Sciatic nerve (tissue), 2 donors: Measurements from ENCODE around the gene WFDC2. TPM values are rescaled to one million over a fixed set of nuclear protein-coding genes. Genes with fewer than 3 reads are reported as not detected.

ENCODE experiments used
- ATAC-seq: fragments of 200-7000 bp; cut with Tn5 transposase; one replicate; pipeline ENCODE4 v1.9.1; 2020; ENCODE audit warnings: mild to moderate bottlenecking, moderate library complexity
- DNase-seq: peaks from one replicate; pipeline ENCODE4 v3.0.0-alpha.2; 2020; ENCODE audit warnings: low spot score
- intact Hi-C: fragments of 100-400 bp; cut with DNase I; formaldehyde crosslinking; loops from one replicate; pipeline ENCODE4 v1.14.2; 2022
- total RNA-seq: library from RNA; stranded (reverse); fragmentation: NEBNext Ultra II Directional; extraction: Animal tissue kit (Norgen Biotek cat#: 25700); gene quantifications from one replicate; pipeline ENCODE4 v1.2.1, GENCODE V29; 2021
- donor health status: DM: no; HTN: no; CAD: no.
- donor health status: DM: no; HTN: no; CAD: no.

WFDC2 gene
- total RNA-seq, 1 donor from 2014 or later, result 4.1 TPM

DNA sequence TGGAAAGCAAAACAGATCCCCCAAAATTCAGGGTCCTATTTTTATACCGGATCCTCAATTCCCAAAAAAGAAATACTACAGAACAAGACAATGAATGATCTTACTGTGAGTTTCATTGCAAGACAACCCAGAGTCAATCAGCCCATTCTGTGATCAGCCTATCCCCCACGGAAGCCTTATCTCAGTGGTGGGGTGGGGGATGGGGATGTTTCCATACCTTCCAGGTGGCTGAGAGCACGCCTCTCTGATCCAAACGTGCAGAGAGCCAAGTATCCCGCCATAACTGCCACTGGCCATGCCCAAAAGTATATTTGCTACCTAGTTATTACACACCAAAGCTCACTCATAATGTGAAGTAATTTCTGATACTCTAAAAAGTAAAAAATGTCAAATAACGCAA is 15.1 kb downstream of the WFDC2 start:
- no peak for DNase-seq
- no peak for ATAC-seq
- intact Hi-C loops, result no loop called here

DNA sequence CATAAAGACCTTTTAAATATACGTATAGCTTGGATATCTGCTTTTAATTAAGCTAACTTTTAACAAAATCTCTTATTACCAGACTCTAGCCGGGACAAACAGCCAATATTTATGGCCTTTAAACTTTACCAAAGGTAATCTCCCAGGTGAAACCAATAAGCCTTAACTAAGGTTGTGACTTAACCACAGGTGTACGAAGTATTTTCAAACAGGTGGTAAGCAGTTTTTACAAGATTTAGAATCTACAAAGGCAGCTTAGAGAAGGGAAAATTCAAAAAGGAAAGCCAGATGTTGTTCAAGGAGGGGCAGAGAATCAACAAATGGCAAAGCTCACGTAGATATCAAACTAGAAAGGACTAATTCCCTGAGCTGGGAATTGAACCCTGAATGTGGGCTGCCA is 15.8 kb downstream of the WFDC2 start:
- ATAC-seq (no peak), DNase-seq (no peak)
- intact Hi-C loops, result no loop called here

DNA sequence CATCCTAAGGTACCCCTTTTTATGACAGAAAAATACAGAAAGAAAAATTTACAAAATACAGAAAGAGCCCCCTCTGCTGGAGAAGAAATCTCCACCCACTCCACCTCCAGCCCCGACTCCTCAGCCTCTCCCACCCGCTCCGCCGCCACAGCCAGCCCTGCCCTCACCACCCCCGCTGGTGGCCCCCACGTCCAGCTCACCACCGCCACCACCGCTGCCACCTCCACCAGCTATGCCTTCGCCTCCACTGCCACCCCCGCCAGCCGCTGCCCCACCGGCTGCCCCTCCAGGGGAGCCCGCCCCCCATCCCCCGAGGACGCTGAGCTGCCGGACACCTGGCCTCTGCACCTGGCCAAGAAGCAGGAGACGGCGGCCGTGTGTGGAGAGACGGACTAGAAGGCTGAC is 17.7 kb downstream of the WFDC2 start:
- DNase-seq, result no peak
- intact Hi-C loops, result no loop called here
- ATAC-seq, result no peak

DNA sequence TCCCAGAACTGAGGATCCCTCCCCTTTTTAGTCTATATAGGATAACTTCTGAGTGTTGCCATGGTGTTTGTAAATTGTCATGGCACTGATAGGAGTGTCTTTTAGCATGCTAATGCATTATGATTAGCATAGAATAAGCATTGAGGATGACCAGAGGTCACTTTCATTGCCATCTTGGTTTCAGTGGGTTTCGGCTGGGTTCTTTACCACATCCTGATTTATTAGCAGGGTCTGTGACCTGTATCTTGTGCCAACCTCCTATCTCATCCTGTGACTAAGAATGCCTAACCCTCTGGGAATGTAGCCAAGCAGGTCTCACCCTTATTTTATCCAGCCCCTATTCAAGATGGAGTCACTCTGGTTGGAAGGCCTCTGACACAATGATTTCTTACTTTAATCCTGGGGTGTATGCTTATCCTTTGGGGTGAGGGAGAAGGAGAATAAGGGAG is 19.6 kb downstream of the WFDC2 start:
- DNase-seq (no peak), ATAC-seq (no peak)
- intact Hi-C loops, result no loop called here

DNA sequence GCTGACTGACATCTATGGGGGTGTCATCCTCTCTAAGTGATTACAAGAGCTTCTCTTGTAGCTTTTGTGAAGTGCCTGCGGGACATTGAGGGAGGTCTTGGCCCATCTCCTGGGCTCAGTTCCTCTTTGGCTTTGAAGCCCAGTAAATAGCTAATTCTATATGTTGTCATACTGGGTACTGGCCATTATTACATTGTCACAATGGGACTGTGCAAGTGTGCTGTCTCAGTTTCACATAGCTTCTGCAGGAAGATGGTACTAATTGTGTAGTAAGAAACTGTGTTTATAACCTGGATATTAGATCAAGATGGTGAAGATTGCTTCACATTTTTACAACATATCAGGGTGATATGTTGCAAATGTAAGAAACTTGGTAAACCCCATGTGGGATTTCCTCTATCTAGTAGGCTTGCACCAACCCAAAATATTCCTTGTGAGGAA is 26.0 kb downstream of the WFDC2 start:
- DNase-seq, result no peak
- intact Hi-C loops, result no loop called here
- ATAC-seq, result no peak

DNA sequence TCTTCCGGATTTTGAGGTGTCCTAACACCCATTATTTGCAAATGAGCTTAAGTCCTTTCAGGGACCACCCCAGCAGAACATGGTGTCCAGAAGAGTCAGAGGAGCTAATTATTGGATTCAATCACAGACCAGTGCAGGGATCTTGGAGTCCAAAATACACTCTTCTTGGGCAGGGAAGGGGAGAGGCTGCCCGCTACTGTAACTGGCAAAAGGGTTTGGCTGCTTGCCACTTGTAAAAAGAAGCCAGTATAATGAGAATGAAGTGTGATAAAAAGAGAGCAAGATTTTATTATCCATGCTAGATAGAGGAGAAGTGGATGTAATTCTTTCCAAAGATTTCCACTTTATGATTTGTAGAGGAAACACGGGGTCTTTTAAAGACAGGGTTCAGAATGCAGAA is 26.6 kb downstream of the WFDC2 start:
- DNase-seq (no peak), ATAC-seq (no peak)
- intact Hi-C loops, result no loop called here

DNA sequence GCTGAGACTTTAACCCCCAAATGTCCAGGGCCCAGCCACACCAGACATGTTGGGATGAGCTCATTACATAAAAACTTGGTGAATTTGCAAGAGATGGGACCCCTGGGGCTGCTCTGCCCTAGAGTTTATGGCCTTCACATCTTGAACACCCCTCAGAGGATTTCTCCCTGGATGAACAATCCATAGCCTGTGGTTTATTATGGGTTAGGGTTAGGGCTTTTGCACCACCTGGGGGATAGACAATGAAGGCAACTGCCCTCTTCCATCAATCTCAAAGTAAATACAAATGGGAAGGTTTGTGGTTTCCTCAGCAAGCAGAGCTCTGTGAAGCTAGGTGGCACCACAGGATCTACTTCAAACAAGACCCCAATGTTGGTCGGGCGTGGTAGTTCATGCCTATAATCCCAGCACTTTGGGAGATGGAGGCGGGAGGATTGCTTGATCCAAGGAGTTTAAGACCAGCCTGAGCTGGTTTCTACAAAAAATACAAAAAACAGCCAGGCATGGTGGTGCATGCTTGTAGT is 28.5 kb downstream of the WFDC2 start:
- no peak for DNase-seq
- intact Hi-C loops, result no loop called here
- ATAC-seq, result no peak

DNA sequence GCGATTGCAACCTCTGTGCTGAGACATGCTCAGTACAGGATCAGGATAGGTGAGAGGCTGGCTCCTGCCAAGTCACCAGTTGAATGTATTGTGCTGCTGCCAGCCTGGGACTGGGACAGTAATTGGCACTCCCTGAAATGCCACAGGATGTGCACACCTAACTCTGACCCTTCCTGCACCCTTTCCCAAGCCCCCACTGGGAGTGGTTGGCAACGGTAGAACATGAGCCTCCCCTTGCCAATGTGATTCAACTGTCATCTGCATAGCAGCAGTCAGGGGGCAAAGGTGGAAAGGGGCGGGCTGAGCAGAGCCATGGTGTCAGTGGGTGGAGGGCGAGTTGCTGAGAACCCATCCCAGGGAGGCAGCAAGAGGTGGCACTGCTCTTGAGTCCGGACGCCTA is 30.5 kb downstream of the WFDC2 start:
- intact Hi-C loops, result no loop called here
- DNase-seq (no peak), ATAC-seq (no peak)

DNA sequence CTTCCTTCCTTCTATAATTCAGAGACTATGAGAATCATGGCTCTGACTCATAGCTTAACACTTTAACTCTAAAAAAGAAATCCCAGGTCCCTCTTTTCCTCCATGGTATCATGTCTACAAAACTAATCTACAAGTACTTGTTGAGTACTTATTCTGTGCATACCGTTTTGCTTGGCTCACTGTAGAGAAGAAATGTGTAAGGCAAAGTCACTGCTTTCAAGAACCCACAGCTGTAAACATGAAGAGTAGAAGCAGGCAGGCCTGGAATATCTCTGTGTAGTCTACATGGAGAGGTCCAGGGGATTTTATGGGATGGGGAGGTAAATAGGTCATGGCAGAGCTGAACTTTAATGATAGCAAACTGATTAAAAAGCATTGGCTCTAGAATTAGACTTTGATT is 32.0 kb downstream of the WFDC2 start:
- ATAC-seq, result no peak
- intact Hi-C loops, result no loop called here
- no peak for DNase-seq

DNA sequence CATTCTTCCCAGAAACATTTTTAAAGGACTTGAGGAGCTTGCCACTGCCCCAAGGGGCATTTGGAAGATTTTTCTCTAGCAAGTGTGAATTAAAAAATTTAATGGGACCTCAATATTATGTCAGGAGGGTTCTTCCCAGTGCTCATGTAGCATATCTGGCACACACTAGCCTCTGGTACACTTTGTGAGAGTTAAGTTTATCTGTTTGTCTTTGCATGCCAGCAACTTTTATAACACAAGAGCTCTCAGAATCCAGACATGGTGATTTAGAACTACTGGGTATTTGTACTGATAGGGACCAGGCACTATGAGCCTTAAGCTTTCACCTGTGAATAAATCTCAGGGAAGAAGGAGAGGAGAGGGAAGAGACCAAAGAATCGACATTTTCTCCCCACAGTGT is 33.0 kb downstream of the WFDC2 start:
- no peak for DNase-seq
- intact Hi-C loops, result no loop called here
- ATAC-seq, result no peak

DNA sequence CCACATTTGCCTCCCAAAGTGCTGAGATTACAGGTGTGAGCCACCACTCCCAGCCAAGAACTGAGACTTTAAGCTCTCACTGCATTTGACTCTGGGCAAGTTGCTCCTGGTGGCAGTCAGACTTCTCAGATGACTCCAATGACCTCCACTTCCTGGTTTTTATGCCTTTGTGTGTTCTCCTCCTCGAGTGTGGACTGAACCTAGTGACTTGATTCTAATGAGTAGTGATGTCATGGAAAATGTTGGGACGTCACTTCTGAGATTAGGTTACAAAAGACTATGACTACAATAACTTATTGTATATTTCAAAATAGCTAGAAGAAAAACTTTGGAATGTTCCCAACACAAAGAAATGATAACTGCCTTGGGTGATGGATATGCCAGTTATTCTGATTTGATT is 33.9 kb downstream of the WFDC2 start:
- ATAC-seq (no peak), DNase-seq (no peak)
- intact Hi-C loops, result no loop called here

DNA sequence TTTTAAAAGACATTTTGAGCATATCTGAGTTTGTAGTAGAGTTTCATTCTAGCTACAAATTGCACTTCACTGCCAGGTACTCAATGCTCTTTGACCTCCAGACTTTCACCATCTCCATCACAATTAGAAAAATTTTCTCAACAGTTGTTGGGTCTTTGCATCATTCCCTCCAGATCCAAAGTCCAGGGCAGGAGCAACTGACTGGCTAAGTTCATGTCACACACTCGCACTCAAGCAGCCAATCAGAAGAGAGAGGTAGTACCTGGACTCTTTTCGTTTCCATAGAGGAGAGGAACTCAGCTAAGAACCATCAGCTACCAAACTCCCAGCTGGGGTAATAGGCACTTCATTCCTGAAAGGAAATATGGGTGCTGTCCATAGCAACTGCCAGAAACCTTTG is 36.8 kb downstream of the WFDC2 start:
- no peak for DNase-seq
- intact Hi-C loops, result no loop called here
- ATAC-seq, result no peak

DNA sequence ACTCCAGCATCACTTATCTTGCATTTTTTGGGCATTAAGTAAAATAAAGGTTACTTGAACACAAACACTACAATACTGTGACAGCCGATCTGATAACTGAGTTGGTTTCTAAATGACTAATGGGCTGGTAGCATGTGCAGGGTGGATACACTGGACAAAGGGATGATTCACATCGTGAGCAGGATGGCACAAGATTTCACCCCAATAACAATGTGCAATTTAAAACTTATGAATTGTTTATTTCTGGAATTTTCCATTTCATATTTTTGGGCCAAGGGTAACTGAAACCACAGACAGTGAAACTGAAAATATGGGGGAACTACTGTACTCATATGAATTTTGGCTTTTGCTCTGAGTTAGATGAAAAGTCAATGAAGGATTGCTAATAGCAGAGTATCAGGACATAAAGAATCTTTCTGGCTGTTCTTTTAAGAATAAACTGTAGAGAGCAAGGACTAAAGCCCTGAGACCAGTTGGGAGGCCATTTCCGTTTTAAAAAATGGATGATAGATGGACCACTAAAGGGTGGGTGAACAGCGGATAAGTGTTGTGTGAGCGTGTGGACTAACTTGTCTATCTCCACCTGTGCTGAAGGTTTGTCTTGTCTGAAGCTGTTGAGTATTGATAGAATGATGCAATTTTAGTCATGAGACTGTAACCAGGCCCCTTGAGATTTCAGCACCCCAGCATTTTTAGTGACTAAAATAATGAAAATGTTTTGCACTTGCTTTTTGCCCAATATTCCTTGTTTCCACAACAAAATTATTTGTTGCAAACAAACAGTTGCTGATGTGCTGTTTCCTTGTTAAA is 37.7 kb downstream of the WFDC2 start:
- DNase-seq (no peak), ATAC-seq (no peak)
- intact Hi-C loops, result no loop called here

DNA sequence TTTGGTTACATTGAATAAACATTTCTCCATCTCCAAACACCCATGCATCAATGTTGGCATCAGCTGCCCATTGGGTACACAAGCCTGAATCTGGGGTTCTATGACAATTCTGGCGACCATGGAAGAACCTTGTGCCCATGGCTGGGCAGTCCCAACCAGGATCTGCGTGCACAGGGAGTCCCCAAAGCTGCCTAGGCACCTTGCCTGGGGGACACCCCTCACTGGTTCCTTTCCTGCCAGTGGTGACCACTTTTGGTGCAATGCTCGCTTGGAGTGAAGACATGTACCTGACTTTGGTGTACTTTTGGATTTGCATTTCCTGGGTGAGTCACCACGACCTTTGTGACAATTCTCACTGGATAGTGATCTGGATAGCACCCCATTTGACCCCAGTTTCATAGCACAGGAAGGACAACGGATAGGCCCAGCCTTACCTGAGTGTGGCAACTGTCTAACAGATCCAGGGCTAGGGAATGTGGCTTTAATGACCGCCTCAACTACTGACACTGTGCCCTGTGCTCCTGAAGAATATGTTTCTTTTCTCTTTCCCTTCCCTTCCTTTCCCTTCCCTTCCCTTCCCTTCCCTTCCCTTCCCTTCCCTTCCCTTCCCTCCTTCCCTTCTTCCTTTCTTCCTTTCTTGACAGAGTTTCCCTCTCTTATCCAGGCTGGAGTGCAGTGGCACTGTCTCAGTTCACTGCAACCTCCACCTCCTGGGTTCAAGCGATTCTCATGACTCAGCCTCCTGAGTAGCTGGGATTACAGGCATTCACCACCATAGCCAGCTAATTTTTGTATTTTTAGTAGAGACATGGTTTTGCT is 38.7 kb downstream of the WFDC2 start:
- intact Hi-C loops, result no loop called here
- no peak for ATAC-seq
- DNase-seq, result no peak

DNA sequence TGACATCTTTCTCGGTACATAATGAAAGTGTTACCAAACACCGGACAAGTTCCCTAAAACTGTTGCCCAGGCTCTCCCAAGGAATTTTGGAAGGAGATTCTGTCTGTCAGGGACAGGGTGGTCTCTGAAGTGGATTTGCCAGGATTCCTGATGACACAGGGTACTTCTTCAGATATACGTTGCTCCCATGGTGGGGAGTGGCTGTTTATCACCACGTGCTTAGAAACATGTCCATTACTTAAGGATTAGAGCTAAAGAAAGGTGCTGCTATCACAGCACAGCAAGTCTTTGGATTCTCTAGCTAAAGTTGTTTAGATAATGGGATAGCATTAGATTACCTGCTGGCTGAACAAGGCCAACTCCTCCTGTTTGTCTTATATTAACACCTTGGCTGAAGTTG is 39.5 kb downstream of the WFDC2 start:
- no peak for DNase-seq
- ATAC-seq, result no peak
- intact Hi-C loops, result no loop called here

DNA sequence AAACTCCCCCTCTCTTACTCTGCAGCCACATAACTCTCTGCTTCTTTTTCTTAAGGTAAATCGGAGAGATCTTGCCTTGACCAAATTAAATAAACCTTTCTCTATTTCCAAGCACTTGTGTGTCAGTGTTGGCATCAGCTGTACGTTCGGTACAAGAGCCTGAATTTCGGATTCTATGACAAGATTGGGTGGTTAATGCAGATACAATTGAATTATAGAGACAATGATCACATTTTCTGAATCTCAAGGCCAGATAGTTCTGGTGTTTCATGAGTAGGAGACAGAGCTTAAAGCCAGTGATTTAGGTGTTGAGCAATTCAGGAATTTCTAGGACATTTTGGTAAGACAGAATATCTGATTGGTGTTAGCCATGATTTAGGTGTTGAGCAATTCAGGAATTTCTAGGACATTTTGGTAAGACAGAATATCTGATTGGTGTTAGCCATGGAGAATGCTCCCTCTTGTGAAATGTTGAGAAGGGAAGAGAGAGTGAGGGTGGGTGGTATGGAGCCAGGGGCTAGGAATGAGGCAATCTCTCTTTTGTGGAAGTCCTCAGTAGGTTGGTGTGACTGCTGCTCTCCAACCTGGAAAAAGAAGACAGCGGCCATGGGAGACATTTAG is 40.8 kb downstream of the WFDC2 start:
- DNase-seq (no peak), ATAC-seq (no peak)
- intact Hi-C loops, result no loop called here

DNA sequence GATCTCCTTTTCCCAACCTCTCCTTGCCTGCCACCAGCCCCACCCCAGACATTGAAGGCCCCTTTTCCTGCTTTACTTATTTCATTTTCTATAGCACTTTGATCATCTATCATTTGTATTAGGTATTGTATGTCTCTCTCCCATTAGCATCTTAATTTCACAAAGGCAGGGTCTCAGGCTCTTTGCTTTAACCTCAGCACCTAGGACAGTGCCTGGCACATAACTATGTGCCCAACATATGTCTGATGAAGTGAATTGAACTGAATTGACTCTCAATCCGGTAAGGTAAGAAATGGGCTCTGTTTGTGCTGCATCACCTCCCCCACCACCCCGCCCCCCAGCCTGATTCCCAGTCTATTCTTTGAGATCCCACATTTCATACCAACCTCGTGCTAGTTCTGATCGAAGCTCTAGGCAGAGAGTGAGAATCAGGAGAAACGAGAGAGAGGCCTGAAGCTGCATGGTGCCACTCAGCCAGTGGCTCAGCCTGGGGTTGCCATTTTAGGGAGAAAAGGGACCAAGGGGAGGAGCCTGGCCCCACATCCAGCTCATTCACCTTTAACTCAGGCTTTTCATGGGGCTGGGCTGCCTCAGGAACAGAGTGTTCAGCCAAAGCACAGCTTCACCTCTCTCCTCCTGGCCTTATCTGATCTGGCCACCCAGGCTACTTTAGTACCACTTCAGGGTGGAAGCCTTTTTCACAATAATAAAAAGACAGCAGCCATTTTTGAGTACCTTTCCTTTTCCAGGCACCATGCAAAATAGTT is 45.8 kb downstream of the WFDC2 start, which contains the start of gene SPINT3:
SPINT3 (minus strand) TSS at position 476 of the 767 bp plus-strand sequence; CDS start at position 462, 14 bp downstream.
- DNase-seq (no peak), ATAC-seq (no peak)
- intact Hi-C loops, result no loop called here

DNA sequence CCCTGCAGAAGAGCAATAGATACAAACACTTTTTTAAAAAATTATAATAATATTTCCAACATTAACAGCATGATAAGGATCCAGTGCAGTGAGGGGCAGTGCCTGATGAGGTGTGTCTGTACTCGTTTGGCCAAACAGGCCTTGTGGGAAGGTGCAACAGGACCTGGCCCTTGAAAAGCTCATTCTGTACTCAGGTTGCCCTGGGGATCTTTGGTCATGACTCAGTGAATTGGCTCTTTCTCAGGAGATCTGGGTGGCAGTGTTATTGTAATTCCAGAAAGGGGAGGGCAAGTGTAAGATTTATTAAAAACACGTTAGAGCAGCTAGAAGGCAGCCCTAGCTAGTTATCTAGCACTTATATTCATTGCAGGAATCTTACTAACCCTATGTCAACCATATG is 48.7 kb downstream of the WFDC2 start:
- no peak for ATAC-seq
- intact Hi-C loops, result no loop called here
- no peak for DNase-seq

DNA sequence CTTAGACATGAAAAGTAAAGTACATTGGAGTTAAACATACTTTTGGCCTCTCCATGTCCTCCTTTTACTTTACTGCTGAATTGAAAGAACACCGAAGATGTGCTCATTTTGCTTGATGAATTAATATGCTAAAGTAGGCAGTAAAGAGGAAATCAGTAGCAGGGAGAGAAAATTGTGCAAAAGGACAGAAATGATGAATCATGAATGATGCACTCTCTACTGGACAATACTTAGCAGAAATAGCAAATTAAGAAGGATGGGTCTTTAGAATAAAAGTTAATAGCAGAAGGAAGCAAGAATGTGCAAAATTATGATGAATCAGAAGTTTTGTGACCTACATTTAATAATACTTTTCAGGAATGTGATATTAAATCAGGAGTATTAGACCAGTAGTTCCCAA is 54.3 kb downstream of the WFDC2 start:
- DNase-seq (no peak), ATAC-seq (no peak)
- intact Hi-C loops, result no loop called here
